Activated gamma-delta T cell treated with Interleukin-2 at 50 U/mL for 16 hours (primary cell): ENCODE data around the gene CCDC120.

Experiments used
- DNase-seq: peaks from one replicate; pipeline ENCODE4 v3.0.0-alpha.2; 2020

Gene CCDC120

DNA sequence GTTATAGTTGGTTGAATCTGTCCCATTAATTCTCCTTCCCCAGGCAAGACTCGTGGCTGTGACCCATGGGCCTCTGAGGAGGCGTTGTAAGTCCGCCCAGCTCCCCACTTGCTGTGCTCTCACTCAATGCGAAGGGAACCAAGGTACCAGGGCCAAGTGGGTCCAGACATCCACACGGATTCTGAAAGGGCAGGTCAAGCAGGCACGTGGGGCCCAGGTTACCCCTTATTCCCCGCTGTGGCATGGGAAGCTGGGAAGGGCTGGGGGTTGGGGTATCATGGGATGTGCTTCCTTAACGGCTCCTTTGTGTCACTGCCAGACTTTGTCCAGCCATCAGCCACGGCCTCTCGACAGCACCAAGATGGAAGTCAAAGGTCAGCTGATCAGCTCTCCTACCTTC is 3.1 kb downstream of the CCDC120 start:
- no peak for DNase-seq

DNA sequence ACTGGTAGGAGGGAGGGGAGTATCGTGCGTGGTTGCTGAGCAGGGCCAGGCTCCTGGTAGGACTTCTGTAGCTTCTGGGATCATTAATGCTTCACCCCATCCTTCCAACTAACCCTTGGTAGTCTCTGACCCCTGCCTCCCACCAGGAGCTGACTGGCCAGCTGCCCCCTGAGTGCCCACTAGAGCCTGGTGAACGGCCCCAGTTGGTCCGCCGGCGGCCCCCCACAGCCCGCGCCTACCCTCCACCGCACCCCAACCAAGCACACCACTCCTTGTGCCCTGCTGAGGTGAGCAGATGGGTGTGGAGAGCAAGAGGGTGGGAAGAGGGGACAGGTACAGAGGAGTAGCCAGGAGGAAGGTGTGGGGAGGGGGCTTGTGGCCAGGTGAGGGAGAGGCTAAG is 4.9 kb downstream of the CCDC120 start:
- no peak for DNase-seq

DNA sequence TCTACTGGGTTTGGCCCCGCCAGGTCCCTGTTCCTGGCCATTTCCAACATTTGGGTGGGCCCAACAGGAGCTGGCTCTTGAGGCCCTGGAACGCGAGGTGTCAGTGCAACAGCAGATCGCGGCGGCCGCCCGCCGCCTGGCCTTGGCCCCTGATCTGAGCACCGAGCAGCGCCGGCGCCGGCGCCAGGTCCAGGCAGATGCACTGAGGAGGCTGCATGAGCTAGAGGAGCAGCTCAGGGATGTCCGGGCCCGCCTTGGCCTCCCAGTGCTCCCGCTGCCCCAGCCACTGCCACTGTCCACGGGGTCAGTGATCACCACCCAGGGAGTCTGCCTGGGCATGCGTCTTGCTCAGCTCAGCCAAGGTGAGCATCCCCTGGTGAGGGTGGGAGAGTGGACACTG is 5.5 kb downstream of the CCDC120 start:
- no peak for DNase-seq

DNA sequence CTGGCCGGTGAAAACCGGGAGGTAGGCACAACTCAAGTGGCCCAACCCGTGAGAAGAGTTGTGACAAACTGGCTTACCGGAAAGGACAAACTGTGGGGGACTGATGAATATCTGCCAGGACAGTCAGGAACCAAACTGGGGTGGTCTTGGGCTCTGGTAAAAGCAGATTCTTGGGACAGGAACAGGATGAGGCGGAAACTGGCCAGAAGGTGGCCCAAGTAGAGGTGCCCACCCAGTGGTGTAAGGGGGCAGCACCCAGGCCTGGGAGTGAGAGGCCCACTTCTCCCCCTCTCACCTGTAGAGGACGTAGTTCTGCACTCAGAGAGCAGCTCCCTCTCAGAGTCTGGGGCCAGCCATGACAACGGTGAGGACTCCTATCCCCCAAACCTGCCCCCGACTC is 5.9 kb downstream of the CCDC120 start:
- DNase-seq, result no peak

DNA sequence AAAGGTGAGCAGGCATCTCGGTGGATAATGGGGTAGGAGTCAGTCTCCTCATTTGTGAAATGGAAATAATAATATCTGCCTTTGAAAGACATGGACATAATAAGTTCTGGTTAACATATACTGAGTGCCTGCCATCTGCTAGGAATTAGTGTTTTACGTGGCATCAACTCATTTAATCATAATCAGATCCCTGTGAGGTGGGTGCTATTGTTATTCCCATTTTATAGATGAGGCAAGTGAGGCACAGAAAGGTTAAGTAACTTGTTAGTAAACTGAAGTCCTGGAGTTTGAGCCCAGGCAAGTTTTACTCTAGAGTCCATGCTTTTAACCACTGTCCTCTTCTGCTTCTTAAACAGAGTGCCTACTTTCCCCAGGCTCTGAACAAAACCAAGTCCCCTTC is 7.5 kb downstream of the CCDC120 start:
- DNase-seq, result no peak

DNA sequence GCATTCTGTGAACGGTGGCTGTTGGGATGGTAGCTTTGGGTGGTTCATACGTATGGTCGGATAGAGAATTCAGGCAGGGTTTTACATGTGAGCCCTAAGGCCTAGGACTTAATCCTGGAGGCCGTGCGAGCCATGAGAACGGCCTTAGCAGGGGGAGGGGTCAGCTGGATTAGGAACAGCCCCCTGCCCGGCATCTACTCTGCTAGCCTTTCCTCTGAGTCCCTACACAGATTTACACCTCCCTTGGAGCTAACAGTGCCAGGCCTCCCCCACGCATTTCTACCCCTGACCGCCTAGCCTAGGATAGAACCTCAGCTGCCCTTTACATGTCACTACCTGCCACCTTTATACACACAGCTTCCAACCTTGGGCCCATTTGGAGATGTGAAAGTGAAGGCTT is 7.9 kb downstream of the CCDC120 start:
- no peak for DNase-seq

DNA sequence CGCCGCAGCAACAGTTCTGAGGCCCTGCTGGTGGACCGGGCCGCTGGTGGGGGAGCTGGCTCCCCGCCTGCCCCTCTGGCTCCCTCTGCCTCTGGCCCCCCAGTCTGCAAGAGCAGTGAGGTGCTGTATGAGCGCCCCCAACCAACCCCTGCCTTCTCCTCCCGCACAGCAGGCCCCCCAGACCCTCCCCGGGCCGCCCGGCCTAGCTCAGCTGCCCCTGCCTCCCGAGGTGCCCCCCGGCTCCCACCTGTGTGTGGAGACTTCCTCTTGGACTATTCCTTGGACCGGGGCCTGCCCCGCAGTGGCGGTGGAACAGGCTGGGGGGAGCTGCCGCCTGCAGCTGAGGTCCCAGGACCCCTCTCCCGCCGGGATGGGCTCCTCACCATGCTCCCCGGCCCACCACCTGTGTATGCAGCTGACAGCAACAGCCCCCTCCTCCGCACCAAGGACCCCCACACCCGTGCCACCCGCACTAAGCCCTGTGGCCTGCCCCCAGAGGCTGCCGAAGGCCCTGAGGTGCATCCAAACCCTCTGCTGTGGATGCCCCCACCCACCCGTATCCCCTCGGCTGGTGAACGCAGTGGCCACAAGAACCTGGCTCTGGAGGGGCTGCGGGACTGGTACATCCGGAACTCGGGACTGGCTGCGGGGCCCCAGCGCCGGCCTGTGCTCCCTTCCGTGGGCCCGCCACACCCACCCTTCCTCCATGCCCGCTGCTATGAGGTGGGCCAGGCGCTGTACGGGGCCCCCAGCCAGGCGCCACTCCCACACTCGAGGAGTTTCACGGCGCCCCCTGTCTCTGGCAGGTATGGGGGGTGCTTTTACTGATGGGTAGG is 8.7 kb downstream of the CCDC120 start:
- no peak for DNase-seq

DNA sequence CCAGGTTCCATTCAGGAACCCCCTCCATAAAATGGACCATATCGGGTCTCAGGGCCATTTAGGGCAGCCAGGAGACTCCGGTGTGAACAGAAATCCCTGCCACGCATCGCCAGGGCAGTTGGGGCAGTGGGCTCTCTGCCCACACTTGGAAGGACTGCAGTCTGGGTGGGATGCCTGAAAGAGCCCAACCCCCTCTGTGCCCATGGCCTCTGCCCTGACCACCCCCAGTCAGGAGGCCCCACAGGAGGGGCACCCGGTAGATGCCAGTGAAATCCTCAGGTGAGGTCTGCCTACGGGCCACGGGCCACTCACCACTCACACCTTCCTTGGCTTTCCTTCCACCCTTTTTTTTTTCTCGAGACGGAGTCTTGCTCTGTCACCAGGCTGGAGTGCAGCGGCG is 10.2 kb downstream of the CCDC120 start:
- DNase-seq, result no peak

DNA sequence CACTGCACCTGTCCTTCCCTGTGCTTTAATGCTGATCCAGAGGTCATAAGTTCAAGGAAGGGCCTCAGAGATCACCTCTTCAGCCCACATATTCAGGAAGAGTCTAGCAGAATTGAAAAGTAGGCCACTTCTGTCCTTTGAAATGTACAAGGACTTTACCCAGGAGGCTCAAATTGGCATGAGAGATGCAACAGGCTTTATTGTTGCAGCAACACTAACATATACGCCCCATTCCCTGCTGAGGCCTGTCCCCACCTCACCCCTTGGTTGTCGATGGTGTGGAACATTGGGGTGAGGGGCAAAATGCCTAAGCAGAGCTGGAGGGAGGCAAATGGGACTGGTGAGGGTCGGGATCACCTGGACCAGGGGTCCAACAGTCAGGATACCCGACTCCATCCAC is 12.2 kb downstream of the CCDC120 start:
- DNase-seq, result no peak

DNA sequence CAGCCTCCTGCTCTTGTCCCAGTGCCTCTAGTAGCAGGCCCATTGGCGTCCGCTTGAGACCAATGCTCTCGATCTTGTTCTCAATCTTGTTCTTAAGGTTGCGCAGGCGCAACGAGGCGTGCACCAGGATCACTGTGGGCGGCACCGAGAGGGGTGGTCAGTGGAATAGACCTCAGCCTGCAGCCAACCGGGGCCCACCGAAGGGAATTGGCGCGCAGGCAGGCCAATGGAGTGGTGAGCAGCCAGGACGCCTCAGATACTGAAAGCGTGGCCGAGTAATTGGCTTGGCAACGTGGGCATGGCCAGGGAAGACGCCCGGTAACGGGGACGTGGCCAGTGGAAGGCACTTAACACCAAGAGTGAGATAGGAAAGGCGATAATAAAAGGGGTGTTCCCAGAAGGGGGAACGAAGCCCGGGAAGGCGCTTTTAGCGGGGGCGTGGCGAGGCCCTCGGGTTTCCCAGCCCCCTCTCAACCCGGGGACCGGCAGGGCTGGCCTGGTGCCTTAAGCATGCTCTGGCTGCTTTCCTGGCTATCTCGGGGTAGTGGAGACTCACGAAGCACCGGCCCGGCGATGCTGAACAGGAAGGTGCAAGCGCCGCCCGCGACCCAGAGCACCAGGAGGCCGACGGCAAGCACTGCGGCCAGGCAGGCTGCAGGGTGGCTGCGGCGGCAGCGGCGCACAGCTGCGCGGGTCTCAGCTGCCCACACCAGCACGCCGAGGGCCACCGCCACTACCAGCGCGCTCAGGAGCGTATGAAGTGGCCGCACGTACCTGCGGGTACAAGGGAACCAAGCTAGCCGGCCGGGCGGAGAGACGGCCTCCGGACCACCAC is 13.3 kb downstream of the CCDC120 start:
- no peak for DNase-seq

DNA sequence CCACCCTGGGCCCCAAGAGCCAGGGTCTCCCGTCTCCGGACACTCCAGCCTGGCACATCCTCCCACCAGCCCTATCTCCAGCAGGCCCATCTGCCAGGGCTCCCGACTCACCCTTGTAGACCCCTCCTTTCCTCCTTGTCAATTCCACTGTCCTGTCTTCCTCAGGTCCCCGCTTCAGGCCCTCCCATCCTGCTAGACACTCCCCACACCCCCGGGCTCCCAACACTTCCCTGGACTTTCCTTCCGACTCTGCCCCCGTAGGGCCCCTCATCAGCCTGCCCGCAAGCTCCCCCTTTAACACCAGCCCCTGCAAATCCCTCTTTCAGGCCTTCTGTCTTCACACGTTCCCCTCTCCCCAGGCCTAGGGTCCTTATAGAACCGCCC is 13.9 kb downstream of the CCDC120 start:
- DNase-seq, result no peak

DNA sequence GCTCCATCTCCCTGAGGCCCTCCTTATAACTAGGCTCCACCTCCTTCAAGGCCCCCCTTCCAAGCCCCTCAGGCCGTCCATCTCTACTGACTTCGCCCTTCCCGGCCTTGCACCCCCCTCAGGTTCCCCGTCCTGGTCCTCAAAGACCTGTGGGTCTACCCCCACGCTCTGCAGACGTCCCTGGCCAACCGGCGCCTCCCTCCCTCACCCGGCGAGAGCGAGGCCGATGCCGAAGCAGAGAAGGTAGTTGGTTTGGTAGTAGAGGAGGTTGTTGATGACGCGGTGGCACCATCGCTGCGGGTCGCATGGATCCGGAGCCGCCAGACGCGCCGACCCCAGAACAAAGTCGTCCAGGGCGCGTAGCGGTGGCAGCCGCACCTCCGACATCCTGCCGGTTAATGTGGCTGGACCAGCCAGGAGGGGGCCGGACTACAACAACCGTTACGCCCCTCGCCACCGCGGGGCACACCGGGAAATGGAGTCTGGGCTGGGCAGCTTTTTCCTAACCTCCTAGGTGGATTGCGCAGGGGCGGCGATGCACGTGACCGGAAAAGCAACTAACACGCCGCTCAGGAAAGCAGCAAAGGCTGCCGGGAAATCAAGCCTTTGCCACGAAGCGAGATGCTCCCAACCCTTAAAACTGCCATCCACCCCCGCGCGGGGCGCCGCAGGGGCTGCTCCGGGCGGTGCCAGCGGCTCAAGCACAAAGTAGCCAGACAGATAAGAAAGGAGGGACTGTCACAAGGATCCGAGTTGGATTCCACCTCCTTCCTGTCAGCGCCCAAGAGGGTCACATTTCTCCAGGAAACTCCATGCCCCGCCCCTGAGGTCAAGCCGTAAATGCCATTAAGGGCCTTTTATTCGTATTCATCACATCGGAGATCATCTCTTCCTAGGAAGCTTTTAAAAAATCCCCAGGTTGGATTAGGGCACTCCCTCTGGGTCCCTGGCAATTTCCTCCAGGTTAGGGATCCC is 15.1 kb downstream of the CCDC120 start, which contains the start of gene PRAF2:
PRAF2 (minus strand) TSS at position 402 of the 975 bp plus-strand sequence; CDS start at position 387, 15 bp downstream.
- peak; percentile 87 for DNase-seq

DNA sequence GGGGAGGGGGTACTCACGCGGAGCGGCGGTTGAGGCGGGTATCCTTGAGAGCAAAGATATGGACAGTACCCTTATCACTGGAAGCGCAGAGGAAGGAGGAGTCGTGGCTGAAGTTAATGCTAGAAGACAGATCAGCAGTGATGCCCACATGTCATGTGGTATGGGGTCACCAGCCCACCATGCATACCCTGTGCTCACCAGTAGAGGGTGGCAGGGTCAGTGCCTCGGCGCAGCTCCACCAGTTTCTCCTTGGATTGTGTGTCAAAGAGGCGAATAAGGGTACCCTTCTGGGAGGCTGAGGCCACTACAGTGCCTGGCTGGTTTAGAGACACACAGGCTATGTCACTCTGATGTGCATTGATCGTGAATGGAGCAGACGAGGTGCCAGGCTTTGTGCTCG is 16.5 kb downstream of the CCDC120 start:
- no peak for DNase-seq

DNA sequence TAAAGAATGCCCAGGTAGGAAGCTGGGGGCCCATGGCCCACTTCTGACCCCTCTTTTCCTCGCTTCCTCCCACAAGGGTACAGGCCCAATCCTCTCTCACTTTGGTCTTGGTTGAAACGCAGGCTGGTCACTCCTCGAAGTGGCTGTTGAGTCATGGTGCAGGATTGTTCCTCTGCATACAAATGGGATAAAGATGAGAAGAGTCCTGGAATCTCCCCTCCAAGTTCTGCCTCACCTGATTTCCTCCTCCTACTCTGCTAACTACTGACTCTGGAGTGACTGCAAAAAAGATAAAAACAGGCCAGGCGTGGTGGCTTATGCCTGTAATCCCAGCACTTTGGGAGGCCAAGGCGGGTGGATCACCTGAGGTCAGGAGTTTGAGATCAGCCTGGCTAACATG is 19.1 kb downstream of the CCDC120 start:
- DNase-seq, result no peak

DNA sequence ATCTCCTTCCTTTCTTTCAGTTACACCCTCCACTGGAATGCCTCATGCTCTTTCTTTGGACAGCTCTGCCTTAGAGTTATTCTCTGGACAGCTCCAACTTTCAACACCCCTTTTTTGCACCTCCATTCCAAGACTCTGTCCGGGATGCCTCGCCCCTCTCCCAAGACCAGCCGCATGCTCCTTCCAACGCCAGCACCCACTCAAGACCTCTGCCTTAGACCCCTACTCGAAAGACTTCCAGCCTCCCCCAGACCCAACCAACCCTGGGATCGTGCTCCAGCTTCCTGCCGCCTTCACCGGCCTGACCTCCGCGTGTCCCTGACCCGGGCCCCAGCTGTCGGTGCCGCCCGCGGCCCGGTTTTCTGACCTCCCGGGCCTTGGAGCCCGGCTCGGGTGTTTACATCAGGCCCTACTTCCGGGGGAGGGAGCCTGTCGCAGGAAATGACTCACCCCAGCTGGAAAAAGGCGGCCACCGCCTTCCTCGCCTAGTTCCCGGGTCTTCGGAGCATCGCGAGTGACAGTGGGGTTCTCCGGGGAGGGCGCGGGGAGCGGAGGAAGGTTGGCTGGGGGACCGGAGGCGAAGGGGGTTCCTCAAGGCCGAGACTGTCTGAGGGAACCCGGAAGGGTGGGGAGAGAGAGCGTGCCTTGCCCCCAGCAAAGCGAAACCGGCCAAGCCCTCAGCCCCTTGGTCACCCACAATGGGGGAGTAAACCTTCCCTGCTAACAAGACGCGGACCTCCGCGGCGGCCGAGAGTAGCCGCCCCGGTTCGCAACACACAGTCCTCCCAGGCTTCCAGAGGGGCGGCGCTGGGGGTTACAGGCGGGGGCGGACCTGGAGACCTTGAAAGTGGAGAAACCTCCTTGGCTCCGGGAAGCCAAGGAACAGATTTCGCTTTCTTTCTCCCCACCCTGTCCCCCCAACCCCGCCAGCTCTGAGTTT is 21.0 kb downstream of the CCDC120 start, which contains the start of gene WDR45:
WDR45 (minus strand) TSS at position 399 of the 940 bp plus-strand sequence. CDS start 1,792 bp downstream, outside the sequence.
- peak; percentile 71 for DNase-seq

DNA sequence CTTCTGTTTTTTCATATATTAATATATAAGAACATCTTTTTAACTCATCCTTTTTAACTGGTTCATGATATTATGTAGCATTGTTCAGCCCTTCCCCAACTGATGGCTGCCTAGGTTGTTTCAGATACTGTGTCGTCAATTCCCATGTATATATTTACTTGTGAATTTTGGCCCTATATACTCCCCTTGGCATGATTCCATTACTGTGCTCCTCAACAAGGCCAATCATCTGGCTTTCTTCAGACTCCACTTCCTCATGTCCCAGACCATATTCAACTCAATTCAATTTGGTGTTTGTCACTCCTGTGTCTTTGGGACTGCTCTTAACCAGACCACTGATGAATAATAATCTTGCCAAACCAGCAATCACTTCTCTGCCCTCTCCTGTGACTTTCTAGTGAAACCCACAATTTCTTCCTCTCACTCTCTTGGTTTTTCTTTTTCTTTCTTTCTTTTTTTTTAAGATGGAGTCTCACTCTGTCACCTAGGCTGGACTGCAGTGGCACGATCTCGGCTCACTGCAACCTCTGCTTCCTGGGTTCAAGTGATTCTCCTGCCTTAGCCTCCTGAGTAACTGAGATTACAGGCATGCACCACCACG is 23.6 kb downstream of the CCDC120 start:
- DNase-seq, result no peak

DNA sequence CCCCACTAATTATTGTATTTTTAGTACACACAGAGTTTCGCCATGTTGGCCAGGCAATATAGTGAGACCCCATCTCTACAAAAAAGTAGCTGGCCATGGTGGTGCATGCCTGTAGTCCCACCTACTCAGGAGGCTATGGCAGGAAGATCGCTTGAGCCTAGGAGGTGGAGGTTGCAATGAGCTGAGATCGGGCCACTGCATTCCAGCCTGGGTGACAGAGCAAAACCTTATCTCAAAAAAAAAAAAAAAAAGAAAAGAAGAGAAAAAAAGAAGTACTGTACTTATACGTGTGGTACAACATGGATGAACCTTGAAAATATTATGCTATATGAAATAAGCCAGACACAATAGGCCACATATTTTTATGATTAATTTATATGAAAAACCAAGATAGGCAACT is 30.8 kb downstream of the CCDC120 start:
- no peak for DNase-seq

DNA sequence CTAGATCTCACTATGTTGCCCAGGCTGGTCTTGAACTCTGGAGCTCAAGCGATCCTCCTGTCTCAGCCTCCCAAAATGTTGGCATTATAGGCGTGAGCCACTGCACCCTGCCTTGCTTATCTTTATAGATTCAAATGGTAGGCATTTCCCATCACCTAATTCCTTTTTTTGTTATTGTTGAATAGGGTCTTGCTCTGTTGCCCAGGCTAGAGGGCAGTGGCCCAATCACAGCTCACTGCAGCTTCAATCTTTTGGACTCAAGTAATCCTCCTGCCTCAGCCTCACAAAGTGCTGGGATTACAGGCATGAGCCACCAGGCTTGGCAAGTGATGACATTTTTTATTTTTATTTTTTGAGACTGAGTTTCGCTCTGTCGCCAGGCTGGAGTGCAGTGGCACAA is 37.6 kb downstream of the CCDC120 start:
- no peak for DNase-seq

DNA sequence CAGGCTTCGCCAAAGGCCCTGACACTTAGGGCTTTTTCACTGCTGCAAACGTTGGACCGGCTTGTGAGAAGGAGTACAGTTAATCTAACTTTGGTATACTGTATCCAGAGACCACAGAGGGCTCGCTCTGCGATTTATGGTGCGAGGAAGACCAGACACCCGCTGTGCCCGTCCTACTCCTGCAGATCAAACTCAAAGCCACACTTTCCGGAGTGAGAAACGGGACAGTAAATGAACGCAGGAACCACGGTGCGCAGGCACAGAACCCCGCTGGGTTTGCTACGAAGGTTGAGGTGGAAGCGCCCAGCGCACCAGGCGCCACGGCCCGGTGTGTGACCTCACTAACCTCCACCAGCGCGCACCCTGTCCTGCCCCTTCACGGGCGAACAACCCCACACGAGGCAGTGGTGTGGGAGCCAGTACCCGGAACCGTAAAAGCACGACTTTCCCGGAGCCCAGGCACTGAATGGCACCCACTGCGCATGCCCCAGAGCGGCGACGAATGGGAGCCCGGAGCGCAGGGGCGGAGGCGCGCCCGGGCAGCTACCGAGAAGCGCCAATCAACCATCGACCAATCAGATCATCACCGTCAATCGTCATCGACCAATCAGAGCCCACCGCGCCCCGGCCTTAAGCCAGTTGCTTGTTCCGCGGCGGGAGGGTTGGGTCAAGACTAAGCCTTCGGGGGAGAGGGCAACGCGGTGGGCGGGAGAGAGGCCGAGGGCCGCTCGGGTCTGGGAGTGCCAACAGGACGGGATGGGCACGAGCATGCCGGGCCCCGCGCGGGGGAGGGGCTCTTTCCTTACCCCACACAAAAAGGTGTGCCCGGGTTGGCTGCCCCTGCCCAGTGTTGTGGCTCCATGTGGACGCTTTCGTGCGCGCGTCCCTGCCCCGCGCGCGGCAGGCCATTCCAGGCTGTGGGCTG is 42.2 kb downstream of the CCDC120 start:
- peak; percentile 81 for DNase-seq

DNA sequence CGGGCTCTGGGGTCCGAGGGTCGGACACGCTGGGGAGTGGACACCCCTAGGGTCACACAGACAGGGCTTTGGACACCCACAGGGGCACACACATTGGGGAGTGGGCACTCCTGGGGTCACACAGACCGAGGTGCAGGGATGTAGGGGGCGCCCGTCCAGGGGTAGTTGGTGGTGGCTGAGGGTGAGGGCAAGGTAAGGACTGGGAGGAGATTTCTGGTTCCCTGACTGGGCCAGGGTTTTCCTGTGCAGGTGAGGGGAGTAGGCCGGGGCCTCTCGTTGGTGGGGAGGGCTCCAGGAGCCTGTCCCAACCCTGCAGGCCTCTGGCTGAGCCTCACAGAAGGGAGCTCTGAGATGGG is 42.8 kb downstream of the CCDC120 start:
- DNase-seq, result no peak
